PFSK-1 (cell line): Measurements from ENCODE around the gene IQCM.

Source experiments
- FOXP2 ChIP-seq: optimal IDR thresholded peaks from 2 replicates; pipeline ENCODE3; 2011; ENCODE audit warnings: borderline replicate concordance, control low read depth, inconsistent platforms; ENCODE audit not compliant: insufficient read depth; ENCODE audit errors: extremely low read length, extremely low read depth
- POLR2AphosphoS5 ChIP-seq: IDR thresholded peaks from 2 replicates; pipeline ENCODE4 v1.6.1; 2012; ENCODE audit warnings: low read depth, mild to moderate bottlenecking, control low read depth, low read length, moderate library complexity
- SIN3A ChIP-seq: IDR thresholded peaks from 2 replicates; pipeline ENCODE4 v1.6.1; 2012; ENCODE audit warnings: mild to moderate bottlenecking, low read length, moderate library complexity, borderline replicate concordance; ENCODE audit not compliant: insufficient read depth
- TAF1 ChIP-seq: IDR thresholded peaks from 2 replicates; pipeline ENCODE4 v1.6.1; 2012; ENCODE audit warnings: low read length, control low read depth, borderline replicate concordance; ENCODE audit not compliant: insufficient read depth
- TF ChIP-seq, protein P1 (sequence below), 2 experiments: IDR thresholded peaks; 2 replicates each; pipeline versions ENCODE4 v1.6.1 to v1.8.0; 2011 to 2012; ENCODE audit warnings: low read depth in 2 of 2, low read length in 2 of 2, control low read depth in 1 of 2, inconsistent platforms in 1 of 2, mild to moderate bottlenecking in 1 of 2, moderate library complexity in 1 of 2; ENCODE audit not compliant: insufficient read depth in 1 of 2

IQCM gene

DNA sequence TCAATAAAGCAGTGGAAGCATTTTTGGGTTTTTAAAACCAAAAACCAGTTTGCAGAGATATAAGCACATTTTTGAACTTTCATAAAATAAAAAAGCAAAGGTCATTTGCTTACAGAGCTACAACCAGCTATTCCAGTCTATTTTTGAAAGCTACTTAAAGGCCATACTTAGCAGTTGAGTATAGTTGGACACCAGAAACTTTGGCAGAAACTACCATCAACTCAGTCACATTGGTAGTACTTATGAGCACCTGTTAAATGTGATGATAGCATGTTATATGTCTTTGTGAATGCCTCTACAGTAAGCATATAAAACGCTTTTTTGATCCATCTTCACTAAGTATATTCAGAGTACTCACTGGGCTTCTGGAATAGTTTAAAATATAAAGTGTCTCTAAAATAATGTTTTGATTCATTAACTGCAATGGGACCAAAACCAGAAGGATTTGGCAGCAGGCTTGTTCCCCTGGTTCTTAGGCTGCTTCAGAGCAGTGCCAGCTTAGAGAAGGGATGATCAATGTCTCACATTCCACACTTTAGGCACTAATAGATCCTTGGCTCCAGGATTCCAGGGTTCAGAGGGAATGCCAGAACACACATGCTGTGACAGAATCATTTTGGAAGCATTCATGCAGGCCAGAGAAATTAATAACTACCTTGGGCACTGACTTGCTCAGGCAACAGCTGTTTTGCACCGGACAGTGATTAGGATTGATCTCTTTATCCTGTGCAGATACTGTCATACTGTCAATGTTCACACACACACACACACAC lies 103.9 kb downstream of the IQCM start:
- TF ChIP-seq SIN3A (no peak), POLR2AphosphoS5 (no peak), TAF1 (no peak), FOXP2 (no peak)
- TF ChIP-seq, protein P1, sequence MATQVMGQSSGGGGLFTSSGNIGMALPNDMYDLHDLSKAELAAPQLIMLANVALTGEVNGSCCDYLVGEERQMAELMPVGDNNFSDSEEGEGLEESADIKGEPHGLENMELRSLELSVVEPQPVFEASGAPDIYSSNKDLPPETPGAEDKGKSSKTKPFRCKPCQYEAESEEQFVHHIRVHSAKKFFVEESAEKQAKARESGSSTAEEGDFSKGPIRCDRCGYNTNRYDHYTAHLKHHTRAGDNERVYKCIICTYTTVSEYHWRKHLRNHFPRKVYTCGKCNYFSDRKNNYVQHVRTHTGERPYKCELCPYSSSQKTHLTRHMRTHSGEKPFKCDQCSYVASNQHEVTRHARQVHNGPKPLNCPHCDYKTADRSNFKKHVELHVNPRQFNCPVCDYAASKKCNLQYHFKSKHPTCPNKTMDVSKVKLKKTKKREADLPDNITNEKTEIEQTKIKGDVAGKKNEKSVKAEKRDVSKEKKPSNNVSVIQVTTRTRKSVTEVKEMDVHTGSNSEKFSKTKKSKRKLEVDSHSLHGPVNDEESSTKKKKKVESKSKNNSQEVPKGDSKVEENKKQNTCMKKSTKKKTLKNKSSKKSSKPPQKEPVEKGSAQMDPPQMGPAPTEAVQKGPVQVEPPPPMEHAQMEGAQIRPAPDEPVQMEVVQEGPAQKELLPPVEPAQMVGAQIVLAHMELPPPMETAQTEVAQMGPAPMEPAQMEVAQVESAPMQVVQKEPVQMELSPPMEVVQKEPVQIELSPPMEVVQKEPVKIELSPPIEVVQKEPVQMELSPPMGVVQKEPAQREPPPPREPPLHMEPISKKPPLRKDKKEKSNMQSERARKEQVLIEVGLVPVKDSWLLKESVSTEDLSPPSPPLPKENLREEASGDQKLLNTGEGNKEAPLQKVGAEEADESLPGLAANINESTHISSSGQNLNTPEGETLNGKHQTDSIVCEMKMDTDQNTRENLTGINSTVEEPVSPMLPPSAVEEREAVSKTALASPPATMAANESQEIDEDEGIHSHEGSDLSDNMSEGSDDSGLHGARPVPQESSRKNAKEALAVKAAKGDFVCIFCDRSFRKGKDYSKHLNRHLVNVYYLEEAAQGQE (IDR thresholded peaks at IDR 0.05; ENCODE audit: insufficient read depth in 1 of 2, low read depth in 2 of 2, low read length in 2 of 2), result no peak

DNA sequence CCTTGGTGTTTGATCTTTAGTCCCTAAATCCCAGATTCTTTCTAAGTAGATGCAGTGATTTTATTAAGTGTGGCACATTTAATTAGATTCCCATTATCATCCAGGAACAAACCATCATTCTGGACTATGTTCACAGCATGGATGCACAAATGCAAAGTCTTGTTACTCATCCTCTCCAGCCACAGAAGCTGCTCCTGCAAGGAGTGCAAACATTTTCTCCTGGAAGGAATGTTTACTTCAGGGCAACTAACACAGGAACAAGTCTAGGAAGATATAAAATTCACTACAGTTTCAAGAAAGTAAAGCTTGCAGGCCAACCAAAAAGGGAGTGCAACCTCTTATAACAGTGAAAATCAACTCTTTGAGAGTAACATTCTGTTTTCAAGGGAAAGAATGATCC lies 106.0 kb downstream of the IQCM start:
- TF ChIP-seq TAF1 (no peak), POLR2AphosphoS5 (no peak), SIN3A (no peak), FOXP2 (no peak)
- TF ChIP-seq, protein P1 (IDR thresholded peaks at IDR 0.05; ENCODE audit: insufficient read depth in 1 of 2, low read depth in 2 of 2, low read length in 2 of 2), result no peak

DNA sequence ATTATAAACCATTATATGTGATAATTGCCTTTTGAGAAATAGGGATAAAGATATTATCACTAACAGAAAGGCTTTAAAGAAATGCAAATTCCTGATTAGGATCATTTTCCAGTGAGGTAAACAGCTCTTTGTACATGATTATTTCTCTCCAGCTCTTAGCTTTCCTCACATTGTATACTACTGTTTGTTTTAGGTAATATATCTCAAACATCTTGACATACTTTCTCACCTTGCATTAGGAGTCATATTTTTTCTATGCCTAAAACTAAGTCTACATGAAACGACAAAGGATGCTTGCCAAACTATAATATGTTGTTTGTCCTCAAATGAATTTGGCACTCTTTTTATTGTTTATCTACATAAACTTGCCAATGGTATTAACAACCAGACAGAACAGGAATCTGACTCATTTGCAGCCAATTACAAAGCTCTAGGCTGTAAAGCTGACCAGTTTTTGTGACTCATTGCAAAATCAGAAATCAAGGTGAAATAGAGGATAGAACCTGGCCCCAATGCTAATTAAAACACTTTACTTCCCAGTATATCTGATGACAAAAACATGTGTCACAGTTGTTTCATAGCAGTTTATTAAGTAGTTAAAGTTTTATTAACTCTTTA lies 107.0 kb downstream of the IQCM start:
- TF ChIP-seq FOXP2 (no peak), POLR2AphosphoS5 (no peak), TAF1 (no peak), SIN3A (no peak)
- TF ChIP-seq, protein P1 (IDR thresholded peaks at IDR 0.05; ENCODE audit: insufficient read depth in 1 of 2, low read depth in 2 of 2, low read length in 2 of 2), result no peak

DNA sequence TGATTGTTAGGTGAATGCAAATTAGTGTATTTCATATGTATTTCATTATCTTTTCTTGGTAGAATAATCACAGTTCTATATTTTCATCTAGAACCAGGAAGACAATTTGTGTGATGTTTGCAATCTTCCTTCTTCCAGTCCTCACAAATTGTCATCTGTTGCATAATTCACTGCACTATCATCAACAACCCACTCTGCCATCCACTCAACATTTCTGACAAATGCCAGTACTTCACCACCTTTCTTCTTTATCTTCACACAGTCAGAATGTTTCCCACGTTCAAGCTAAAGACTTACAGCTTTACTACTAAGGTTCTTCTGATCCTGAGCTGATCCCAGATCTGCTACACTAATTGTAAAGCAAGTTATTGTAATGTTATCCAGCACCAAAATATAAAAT lies 107.8 kb downstream of the IQCM start:
- TF ChIP-seq TAF1, result no peak
- TF ChIP-seq, protein P1 (IDR thresholded peaks at IDR 0.05; ENCODE audit: insufficient read depth in 1 of 2, low read depth in 2 of 2, low read length in 2 of 2), result no peak
- no peak for TF ChIP-seq SIN3A
- no peak for TF ChIP-seq POLR2AphosphoS5
- no peak for TF ChIP-seq FOXP2
